Osteoblast (primary cell): ENCODE results near the gene ADGRL3. TPM values are rescaled to one million over a fixed set of nuclear protein-coding genes. Genes with fewer than 3 reads are reported as not detected.

Experiments used
- DNase-seq: peaks from one replicate; pipeline ENCODE4 v3.0.0; 2011; ENCODE audit warnings: low spot score, mixed read lengths; ENCODE audit not compliant: insufficient read length; ENCODE audit errors: missing footprints
- H2AFZ ChIP-seq: 2 replicates; pipeline ENCODE4 v1.6.0; 2011; ENCODE audit warnings: mild to moderate bottlenecking, low read length
- H3K27ac ChIP-seq: 2 replicates; pipeline ENCODE4 v1.5.1; 2011; ENCODE audit warnings: mild to moderate bottlenecking, low read depth, low read length, moderate library complexity
- H3K27me3 ChIP-seq: 2 replicates; pipeline ENCODE4 v1.6.0; 2012; ENCODE audit warnings: mild to moderate bottlenecking, control low read depth, inconsistent platforms, low read length, moderate library complexity; ENCODE audit not compliant: insufficient read depth
- H3K36me3 ChIP-seq: 2 replicates; pipeline ENCODE4 v1.5.1; 2011; ENCODE audit warnings: mild to moderate bottlenecking, low read length, control low read depth, moderate library complexity; ENCODE audit not compliant: insufficient read depth
- H3K4me1 ChIP-seq: 2 replicates; pipeline ENCODE4 v1.5.1; 2011; ENCODE audit warnings: mild to moderate bottlenecking, low read length, control low read depth, moderate library complexity; ENCODE audit not compliant: insufficient read depth
- H3K4me2 ChIP-seq: 2 replicates; pipeline ENCODE4 v1.6.0; 2011; ENCODE audit warnings: mild to moderate bottlenecking, low read length; ENCODE audit not compliant: insufficient read depth
- H3K4me3 ChIP-seq: fragments of 200-600 bp; sonication (generic); 3 replicates; pipeline ENCODE4 v1.5.1; 2012; ENCODE audit warnings: mild to moderate bottlenecking, low read length, inconsistent platforms; ENCODE audit not compliant: insufficient read depth
- H3K79me2 ChIP-seq: 2 replicates; pipeline ENCODE4 v1.6.0; 2012; ENCODE audit warnings: mild to moderate bottlenecking, low read length, control low read depth, inconsistent platforms; ENCODE audit not compliant: insufficient read depth
- H3K9me3 ChIP-seq: 2 replicates; pipeline ENCODE4 v1.5.1; 2011; ENCODE audit warnings: low read depth, low read length, control low read depth
- H4K20me1 ChIP-seq: 2 replicates; pipeline ENCODE4 v1.6.0; 2012; ENCODE audit warnings: mild to moderate bottlenecking, low read length, control low read depth; ENCODE audit not compliant: insufficient read depth
- CTCF ChIP-seq: IDR thresholded peaks from 2 replicates; pipeline ENCODE4 v1.5.1; 2011; ENCODE audit warnings: mild to moderate bottlenecking, low read depth, low read length, moderate library complexity; ENCODE audit errors: extremely low read depth
- total RNA-seq: library from RNA; depleted of rRNA; stranded (reverse); fragments of >200 nt; gene quantifications from 2 replicates; pipeline ENCODE4 v1.2.3, GENCODE V29; 2012

The ADGRL3 gene
- total RNA-seq, 1 donor = not detected

- Histone ChIP-seq H3K27me3 (no peaks in the 10 kb centered on the region), H3K4me1 (no peaks in the 10 kb centered on the region), H4K20me1 (no peaks in the 10 kb centered on the region), H3K9me3 (no peaks in the 10 kb centered on the region), H3K4me3 (no peak overlapping the region), H3K79me2 (no peaks in the 10 kb centered on the region), H3K4me2 (no peak overlapping the region), H2AFZ (no peak overlapping the region), H3K27ac (no peak overlapping the region), H3K36me3 (no peaks in the 10 kb centered on the region)
- no peak for DNase-seq
- no peak for TF ChIP-seq CTCF
Observed at GRCh38 chr4:61739887-61740286, 539.8 kb downstream of the ADGRL3 start.

- Histone ChIP-seq H3K36me3 (no peaks in the 10 kb centered on the region), H3K4me1 (no peaks in the 10 kb centered on the region), H3K4me3 (no peak overlapping the region), H3K4me2 (no peak overlapping the region), H2AFZ (no peak overlapping the region), H3K27me3 (no peaks in the 10 kb centered on the region), H3K79me2 (no peaks in the 10 kb centered on the region), H4K20me1 (no peaks in the 10 kb centered on the region), H3K9me3 (no peaks in the 10 kb centered on the region), H3K27ac (no peak overlapping the region)
- TF ChIP-seq CTCF = no peak
- no peak for DNase-seq
Observed at GRCh38 chr4:61740886-61741285, 540.8 kb downstream of the ADGRL3 start.

- no peaks in the 10 kb centered on the region for H3K27me3 ChIP-seq
- no peak overlapping the region for H3K27ac ChIP-seq
- TF ChIP-seq CTCF = no peak
- H3K4me1 ChIP-seq = no peaks in the 10 kb centered on the region
- no peak overlapping the region for H3K4me2 ChIP-seq
- H3K4me3 ChIP-seq = no peak overlapping the region
- H2AFZ ChIP-seq = no peak overlapping the region
- no peaks in the 10 kb centered on the region for H3K9me3 ChIP-seq
- H3K79me2 ChIP-seq = no peaks in the 10 kb centered on the region
- H4K20me1 ChIP-seq = no peaks in the 10 kb centered on the region
- no peaks in the 10 kb centered on the region for H3K36me3 ChIP-seq
- no peak for DNase-seq
Observed at GRCh38 chr4:61741327-61742096, 541.4 kb downstream of the ADGRL3 start.

GRCh38 chr4:61750810-61751209 lies 550.7 kb downstream of the ADGRL3 start:
- no peaks in the 10 kb centered on the region for H3K79me2 ChIP-seq
- no peaks in the 10 kb centered on the region for H4K20me1 ChIP-seq
- H3K36me3 ChIP-seq = no peaks in the 10 kb centered on the region
- no peak overlapping the region for H3K27ac ChIP-seq
- no peaks in the 10 kb centered on the region for H3K4me1 ChIP-seq
- DNase-seq = no peak
- no peaks in the 10 kb centered on the region for H3K9me3 ChIP-seq
- no peak overlapping the region for H3K4me2 ChIP-seq
- H3K4me3 ChIP-seq = no peak overlapping the region
- H2AFZ ChIP-seq = no peak overlapping the region
- TF ChIP-seq CTCF = no peak
- H3K27me3 ChIP-seq = no peaks in the 10 kb centered on the region
